Measurements from ENCODE around the gene SERPINB1. TPM values are rescaled to one million over a fixed set of nuclear protein-coding genes. Genes with fewer than 3 reads are reported as not detected.

Gene SERPINB1
- total and polyA plus RNA-seq, 10 of the 15 experiments (the other 5 are each of a cell fraction or from before 2014, with no cell fraction given): 0.45 to 2.4 (median 0.83) TPM

DNA sequence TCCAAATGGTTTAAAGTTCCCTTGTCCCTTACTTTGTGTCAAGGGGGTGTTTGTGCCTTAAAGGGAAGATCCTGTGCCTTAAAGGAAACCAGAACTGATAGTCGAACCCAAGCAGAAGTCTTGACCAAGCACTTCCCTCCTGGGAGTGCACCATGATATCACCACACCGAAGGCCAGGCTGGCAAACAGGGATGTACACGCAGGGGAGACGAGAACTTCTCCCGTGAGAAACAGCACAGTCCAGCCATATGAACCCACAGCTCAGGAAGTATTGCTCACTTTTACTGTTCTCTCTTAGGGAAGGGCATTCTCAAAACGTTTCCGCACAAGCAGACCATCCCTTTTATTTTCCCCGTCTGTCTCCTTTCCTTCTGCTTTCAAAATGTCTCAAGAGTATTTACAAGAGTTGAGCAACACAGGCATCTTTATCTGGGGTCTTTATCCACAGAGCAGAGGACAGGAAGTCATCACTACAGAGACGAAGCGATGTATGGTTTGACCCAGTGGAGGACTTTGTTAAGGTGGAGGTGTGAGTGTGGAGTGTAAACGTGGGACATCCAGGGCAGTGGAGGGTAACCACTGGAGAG lies 12.8 kb upstream of the SERPINB1 start (continued):
- no peak for TF ChIP-seq RCOR1 (conservative IDR thresholded peaks at IDR 0.05; ENCODE audit: low read depth, low read length)
- TF ChIP-seq BCL11A (IDR thresholded peaks at IDR 0.05; ENCODE audit: low read depth, low read length): no peak
- TF ChIP-seq, protein P1, sequence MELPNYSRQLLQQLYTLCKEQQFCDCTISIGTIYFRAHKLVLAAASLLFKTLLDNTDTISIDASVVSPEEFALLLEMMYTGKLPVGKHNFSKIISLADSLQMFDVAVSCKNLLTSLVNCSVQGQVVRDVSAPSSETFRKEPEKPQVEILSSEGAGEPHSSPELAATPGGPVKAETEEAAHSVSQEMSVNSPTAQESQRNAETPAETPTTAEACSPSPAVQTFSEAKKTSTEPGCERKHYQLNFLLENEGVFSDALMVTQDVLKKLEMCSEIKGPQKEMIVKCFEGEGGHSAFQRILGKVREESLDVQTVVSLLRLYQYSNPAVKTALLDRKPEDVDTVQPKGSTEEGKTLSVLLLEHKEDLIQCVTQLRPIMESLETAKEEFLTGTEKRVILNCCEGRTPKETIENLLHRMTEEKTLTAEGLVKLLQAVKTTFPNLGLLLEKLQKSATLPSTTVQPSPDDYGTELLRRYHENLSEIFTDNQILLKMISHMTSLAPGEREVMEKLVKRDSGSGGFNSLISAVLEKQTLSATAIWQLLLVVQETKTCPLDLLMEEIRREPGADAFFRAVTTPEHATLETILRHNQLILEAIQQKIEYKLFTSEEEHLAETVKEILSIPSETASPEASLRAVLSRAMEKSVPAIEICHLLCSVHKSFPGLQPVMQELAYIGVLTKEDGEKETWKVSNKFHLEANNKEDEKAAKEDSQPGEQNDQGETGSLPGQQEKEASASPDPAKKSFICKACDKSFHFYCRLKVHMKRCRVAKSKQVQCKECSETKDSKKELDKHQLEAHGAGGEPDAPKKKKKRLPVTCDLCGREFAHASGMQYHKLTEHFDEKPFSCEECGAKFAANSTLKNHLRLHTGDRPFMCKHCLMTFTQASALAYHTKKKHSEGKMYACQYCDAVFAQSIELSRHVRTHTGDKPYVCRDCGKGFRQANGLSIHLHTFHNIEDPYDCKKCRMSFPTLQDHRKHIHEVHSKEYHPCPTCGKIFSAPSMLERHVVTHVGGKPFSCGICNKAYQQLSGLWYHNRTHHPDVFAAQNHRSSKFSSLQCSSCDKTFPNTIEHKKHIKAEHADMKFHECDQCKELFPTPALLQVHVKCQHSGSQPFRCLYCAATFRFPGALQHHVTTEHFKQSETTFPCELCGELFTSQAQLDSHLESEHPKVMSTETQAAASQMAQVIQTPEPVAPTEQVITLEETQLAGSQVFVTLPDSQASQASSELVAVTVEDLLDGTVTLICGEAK (IDR thresholded peaks at IDR 0.05; ENCODE audit: borderline replicate concordance): no peak
- TF ChIP-seq, protein P2, sequence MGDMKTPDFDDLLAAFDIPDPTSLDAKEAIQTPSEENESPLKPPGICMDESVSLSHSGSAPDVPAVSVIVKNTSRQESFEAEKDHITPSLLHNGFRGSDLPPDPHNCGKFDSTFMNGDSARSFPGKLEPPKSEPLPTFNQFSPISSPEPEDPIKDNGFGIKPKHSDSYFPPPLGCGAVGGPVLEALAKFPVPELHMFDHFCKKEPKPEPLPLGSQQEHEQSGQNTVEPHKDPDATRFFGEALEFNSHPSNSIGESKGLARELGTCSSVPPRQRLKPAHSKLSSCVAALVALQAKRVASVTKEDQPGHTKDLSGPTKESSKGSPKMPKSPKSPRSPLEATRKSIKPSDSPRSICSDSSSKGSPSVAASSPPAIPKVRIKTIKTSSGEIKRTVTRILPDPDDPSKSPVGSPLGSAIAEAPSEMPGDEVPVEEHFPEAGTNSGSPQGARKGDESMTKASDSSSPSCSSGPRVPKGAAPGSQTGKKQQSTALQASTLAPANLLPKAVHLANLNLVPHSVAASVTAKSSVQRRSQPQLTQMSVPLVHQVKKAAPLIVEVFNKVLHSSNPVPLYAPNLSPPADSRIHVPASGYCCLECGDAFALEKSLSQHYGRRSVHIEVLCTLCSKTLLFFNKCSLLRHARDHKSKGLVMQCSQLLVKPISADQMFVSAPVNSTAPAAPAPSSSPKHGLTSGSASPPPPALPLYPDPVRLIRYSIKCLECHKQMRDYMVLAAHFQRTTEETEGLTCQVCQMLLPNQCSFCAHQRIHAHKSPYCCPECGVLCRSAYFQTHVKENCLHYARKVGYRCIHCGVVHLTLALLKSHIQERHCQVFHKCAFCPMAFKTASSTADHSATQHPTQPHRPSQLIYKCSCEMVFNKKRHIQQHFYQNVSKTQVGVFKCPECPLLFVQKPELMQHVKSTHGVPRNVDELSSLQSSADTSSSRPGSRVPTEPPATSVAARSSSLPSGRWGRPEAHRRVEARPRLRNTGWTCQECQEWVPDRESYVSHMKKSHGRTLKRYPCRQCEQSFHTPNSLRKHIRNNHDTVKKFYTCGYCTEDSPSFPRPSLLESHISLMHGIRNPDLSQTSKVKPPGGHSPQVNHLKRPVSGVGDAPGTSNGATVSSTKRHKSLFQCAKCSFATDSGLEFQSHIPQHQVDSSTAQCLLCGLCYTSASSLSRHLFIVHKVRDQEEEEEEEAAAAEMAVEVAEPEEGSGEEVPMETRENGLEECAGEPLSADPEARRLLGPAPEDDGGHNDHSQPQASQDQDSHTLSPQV (IDR thresholded peaks at IDR 0.05): 0 out of 2 replicates have a peak, but pooled peaks have one; percentile 28
- TF ChIP-seq PAX5 (IDR thresholded peaks at IDR 0.05; ENCODE audit: borderline replicate concordance, low read depth, low read length): 0 out of 2 replicates have a peak, but pooled peaks have one; percentile 6
- TF ChIP-seq ASH2L (IDR thresholded peaks at IDR 0.05; ENCODE audit: borderline replicate concordance, low read depth): no peak
- TF ChIP-seq POLR2A (IDR thresholded peaks at IDR 0.05; ENCODE audit: low read depth, low read length): no peak
- peak; percentile 37; the same call in 1 of the 2 replicates for TF ChIP-seq SMARCA5 (IDR thresholded peaks at IDR 0.05)
- TF ChIP-seq SREBF2 (IDR thresholded peaks at IDR 0.05; ENCODE audit: low read length): no peak
- TF ChIP-seq, protein P3, sequence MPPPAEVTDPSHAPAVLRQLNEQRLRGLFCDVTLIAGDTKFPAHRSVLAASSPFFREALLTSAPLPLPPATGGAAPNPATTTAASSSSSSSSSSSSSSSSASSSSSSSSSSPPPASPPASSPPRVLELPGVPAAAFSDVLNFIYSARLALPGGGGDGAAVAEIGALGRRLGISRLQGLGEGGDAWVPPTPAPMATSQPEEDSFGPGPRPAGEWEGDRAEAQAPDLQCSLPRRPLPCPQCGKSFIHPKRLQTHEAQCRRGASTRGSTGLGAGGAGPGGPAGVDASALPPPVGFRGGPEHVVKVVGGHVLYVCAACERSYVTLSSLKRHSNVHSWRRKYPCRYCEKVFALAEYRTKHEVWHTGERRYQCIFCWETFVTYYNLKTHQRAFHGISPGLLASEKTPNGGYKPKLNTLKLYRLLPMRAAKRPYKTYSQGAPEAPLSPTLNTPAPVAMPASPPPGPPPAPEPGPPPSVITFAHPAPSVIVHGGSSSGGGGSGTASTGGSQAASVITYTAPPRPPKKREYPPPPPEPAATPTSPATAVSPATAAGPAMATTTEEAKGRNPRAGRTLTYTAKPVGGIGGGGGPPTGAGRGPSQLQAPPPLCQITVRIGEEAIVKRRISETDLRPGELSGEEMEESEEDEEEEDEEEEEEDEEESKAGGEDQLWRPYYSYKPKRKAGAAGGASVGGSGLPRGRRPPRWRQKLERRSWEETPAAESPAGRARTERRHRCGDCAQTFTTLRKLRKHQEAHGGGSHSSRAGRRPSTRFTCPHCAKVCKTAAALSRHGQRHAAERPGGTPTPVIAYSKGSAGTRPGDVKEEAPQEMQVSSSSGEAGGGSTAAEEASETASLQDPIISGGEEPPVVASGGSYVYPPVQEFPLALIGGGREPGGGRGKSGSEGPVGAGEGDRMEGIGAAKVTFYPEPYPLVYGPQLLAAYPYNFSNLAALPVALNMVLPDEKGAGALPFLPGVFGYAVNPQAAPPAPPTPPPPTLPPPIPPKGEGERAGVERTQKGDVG (CRISPR knock-in tag; IDR thresholded peaks at IDR 0.05): peak; percentile 63; the same call in 1 of the 2 replicates
- TF ChIP-seq, protein P4, sequence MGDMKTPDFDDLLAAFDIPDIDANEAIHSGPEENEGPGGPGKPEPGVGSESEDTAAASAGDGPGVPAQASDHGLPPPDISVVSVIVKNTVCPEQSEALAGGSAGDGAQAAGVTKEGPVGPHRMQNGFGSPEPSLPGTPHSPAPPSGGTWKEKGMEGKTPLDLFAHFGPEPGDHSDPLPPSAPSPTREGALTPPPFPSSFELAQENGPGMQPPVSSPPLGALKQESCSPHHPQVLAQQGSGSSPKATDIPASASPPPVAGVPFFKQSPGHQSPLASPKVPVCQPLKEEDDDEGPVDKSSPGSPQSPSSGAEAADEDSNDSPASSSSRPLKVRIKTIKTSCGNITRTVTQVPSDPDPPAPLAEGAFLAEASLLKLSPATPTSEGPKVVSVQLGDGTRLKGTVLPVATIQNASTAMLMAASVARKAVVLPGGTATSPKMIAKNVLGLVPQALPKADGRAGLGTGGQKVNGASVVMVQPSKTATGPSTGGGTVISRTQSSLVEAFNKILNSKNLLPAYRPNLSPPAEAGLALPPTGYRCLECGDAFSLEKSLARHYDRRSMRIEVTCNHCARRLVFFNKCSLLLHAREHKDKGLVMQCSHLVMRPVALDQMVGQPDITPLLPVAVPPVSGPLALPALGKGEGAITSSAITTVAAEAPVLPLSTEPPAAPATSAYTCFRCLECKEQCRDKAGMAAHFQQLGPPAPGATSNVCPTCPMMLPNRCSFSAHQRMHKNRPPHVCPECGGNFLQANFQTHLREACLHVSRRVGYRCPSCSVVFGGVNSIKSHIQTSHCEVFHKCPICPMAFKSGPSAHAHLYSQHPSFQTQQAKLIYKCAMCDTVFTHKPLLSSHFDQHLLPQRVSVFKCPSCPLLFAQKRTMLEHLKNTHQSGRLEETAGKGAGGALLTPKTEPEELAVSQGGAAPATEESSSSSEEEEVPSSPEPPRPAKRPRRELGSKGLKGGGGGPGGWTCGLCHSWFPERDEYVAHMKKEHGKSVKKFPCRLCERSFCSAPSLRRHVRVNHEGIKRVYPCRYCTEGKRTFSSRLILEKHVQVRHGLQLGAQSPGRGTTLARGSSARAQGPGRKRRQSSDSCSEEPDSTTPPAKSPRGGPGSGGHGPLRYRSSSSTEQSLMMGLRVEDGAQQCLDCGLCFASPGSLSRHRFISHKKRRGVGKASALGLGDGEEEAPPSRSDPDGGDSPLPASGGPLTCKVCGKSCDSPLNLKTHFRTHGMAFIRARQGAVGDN (IDR thresholded peaks at IDR 0.05): peak; percentile 55; the same call in 1 of the 2 replicates
- TF ChIP-seq YBX1 (IDR thresholded peaks at IDR 0.05): 0 out of 2 replicates have a peak, but pooled peaks have one; percentile 13
